IPS-NIHi7 (cell line): ENCODE results near the gene SLC7A6OS.

Source experiments
- DNase-seq: peaks from one replicate; pipeline ENCODE4 v3.0.0; 2012; ENCODE audit warnings: mixed read lengths; ENCODE audit errors: extremely low spot score

The SLC7A6OS gene

DNA sequence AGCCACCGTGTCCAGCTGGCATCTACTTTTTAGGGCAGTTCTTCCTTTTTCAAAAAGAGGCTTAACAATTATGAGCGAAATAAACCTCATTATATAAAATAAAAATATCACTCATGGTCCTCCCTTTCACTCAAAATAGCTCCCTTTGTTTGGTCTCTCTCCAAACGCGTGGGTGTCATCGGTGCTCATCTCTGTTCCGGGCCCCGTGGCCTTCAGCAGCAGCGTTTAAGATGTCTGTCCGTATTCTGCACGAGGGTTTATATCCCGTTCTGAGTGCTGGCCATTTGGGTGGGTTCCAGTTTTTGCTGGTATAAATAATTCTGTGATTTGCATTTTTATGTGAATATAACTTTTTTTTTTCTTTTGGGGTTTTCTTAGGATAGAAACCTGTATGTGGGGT, 33.5 kb upstream of the SLC7A6OS start:
- no peak for DNase-seq

DNA sequence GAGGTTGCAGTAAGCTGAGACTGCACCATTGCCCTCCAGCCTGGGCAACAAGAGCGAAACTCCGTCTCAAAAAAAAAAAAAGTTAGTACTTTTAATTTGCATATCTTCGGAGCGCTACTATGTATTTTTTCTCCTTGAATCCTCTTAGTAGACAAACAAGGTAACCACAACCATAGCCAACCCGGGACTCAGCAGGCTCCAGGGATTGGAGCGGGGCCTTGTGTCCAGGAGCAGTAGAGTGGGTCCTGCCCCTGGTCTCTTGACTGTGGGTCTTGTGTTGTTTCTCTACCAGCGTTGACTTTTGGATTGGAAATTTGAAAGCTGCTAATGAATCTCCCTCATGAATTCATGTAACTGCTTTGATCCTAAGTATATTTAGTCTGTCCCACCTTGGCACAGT, 32.4 kb upstream of the SLC7A6OS start:
- DNase-seq: no peak

DNA sequence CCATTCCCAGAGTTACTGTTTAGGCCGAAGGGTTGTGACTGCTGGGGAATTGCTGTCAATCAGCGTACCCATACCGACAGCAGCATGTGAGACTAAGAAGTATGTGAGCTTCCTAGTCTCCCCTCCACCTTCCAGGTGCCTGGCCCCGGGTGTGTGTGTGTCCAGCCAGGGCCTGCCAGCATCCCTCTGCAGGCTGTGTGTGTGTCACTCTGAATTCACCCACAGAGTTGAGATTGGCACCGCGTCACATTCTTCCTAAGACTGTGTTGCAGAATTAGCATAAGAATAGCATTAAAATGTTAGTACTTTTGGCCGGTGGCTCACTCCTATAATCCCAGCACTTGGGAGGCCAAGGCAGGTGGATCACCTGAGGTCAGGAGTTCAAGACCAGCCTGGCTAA, 31.9 kb upstream of the SLC7A6OS start:
- no peak for DNase-seq

DNA sequence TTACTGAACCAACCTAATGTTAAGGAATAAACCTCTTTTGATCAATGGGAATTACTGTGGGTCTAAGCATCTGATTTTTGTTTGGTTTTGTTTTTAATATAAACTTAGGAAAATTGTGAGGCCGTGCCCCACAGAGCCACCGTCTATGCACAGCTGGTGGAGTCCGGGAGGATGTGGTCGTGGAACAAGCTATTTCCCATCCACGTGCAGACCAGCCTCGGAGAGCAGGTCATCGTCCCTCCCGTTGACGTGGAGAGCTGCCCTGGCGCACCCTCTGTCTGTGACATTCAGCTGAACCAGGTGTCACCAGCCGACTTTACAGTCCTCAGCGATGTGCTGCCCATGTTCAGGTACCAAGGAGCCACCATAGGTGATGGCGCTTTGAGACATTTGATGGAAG, 28.5 kb upstream of the SLC7A6OS start:
- DNase-seq: no peak

DNA sequence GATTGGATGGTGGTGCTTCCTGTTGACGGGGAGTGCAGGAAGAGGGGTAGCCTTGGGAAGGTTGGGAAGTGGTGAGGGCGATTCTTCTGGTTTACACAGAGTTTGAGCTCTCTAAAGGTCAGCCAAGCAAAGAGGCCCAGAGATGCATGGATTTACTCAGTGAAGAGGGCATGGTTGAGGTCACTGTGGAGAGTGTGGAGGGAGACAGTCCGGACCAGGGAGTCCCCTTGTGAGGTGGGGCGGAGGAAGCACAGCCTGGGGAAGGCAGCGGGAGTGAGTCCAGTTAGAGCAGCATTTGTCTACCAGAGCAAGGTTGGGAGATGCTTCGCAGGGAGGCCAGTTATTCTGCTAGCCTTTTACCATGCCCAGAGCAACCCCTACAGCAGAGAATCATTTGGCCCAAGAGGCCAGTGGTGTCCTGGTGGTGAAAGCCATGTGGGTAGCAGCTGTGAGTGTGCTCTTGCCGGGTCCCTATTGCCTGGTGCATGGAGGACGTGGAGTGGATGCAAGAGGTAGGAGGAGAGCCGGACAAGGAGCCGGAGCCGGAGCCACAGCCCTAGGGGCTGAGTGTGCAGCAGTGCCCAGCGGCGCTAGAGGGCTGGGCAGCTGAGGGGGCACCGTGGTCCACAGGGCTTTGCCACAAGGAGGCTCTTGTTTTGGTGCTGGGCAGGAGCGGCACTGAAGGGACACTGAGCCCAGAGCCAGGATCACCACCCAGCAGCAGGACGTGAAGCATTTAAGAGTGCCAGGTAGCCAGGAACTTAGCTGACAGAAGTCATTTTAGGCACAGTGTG, 27.8 kb upstream of the SLC7A6OS start:
- no peak for DNase-seq

DNA sequence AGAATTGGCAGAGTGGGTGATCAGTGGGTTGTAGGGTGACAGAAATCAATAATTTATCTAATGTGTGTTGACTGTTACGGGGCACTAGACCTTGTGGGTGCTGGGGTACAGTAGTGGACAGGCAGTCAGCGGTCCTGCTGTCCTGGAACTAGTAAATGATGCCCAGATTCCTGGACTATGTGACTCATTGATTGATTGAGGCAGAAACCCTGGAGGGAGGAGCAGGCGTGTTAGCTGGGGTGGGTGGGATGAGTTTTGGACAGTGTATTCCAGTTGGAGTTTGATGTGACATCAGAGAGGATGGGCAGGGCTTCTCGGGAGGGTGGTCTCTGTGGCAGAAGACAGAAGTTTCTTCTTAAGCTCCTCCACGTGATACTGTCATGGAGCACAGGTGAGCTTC, 24.4 kb upstream of the SLC7A6OS start:
- DNase-seq: no peak

DNA sequence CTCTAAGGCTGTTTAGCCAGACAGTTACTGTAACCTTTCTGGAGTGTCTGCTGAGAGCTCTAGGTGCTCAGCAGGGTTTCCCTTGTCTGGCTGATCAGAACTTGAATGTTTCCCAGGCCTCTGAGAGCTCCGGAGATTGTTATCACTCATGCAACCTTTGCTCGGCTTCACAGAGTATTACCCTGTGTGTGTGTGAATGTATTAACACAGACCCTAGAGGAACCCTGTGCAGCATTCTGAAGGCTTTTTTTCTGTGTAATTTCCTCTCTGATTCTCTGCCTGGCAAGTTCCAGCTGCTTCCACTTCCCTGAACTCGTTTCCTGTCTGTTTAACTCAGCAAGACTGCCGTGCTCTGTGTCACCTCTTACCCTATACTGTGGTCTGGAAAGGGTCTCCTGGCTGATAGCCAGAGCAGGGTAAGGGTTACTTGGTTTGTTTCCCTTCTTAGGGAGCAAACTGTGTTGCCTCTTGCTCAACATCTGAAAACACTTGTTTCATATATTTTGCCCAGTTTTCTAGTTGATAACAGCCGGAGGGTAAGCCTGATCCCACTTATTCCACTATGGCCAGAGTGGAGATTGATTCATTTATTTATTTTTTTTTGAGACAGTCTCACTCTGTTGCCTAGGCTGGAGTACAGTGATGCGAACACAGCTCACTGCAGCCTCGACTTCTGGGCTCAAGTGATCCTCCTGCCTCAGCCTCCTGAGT, 21.8 kb upstream of the SLC7A6OS start:
- no peak for DNase-seq

DNA sequence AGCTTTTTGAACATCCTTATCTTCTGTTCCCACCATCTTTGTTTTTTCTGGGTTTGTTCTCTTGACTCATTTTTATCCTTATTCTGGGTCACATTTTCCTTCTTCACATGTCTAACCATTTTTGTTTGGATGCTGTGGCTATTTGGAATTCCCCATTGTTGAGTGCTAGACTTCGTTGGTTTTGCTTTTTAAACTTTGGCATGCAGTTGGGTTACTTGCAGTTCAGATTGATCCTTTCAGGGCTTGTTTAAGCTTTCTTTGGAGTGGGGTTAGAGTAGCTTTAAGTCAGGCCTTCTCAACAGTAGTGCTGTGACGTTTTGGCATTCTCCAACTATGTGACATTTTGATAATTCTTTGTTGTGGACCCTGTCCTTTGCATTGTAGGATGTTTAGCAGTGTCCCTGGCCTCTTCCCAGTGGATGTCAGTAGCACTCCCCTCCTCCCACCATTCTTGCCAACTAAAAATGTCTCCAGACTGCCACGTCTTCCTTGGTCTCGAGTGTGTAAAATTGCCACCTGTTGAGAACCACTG, 21.2 kb upstream of the SLC7A6OS start:
- no peak for DNase-seq

DNA sequence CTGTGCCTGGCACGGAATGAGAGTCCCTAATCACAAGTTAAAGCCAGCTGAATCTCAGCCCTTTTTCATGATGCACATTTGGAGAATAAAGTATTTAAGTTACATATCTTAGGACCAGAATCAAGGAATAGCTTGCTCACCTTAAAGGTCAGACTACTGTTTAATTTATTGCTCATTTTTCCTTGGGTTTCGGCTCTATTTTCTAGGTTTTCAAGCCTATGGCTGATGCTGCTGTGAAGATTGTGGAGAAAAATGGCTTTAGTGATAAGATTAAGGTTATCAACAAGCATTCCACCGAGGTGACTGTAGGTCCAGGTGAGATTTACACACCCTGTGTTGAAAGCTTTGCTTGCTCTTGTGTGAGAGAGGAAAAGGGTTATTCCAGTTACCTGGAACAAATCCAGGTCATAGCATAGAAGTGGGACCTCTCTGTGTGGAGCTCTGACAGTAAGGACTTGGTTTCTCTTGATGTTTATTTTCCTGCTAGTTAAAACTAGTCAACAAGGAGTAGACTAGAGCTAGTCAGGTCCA, 18.2 kb upstream of the SLC7A6OS start:
- DNase-seq: no peak

DNA sequence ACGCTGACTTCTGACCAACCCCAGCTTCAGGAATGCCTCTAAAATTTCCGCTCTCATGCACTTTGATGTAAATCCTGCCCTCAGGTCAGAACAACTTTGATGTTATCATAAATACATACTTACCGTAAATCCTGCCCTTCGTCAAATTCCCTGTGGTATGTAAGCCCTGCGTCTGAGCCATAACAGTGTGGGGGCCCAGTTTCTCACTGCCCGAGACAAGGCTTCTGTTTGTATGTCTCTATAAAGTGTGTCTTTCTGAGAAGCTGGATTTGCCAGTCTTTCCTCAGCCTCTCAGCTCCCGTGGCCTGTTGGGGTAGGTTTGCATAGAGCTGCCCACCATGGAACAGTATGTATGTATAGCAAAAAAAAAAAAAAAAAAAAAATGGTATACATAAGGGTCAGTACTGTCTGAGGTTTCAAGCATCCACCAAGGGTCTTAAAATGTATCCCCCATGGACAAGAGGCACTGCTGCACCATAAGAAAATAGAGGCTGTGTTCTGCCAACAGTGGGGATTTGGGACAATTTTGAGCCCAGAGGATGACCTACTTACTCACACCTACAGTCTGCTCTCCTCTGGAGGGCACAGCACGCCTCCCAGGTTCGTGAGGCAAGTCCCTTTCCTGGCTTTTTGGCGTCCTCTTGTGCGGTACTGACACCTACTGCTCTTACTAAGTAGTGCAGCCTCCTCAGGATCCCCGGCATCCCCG, 17.6 kb upstream of the SLC7A6OS start:
- peak; percentile 96 for DNase-seq

DNA sequence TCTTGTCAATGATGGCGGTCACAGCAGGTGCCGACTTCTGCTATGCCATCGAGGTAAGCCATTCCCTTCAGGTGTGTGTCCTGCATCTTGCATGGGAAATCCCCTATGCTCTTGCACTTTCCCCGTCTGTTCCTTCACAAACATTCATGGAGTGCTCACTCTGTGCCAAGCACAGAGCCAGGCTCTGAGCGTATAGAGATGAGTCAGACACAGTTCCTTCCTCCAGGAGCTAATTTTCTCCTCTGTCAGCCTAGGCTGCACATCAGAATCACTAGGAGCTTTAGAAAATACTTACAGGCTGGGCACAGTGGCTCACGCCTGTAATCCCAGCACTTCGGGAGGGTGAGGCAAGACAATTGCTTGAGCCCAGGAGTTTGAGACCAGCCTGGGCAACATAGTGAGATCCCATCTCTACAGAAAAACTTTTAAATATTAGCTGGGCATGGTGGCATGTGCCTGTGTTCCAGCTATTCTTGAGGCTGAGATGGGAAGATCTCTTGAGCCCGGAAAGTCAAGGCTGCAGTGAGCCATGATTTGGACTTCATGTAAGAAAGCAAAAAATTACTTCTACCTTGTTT, 14.1 kb upstream of the SLC7A6OS start:
- no peak for DNase-seq

DNA sequence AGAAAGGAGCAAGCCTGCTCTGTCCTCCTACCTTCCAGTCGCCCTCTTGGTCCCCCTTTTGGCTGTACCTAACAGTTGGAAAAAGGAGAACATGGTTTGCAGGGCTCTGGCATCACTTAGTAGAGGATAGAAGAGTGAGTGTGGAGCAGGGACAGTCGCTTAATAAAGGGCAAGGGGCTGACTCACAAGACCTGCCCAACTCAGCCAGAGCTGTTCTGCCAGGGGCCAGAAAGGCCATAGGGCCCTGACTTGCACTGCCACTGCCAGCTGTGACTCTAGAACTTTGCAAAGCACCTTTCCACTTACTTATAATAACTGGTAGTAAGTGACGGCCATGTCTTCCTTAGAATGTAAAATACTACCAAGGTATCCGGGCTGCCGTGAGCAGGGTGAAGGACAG, 13.6 kb upstream of the SLC7A6OS start:
- DNase-seq: no peak

DNA sequence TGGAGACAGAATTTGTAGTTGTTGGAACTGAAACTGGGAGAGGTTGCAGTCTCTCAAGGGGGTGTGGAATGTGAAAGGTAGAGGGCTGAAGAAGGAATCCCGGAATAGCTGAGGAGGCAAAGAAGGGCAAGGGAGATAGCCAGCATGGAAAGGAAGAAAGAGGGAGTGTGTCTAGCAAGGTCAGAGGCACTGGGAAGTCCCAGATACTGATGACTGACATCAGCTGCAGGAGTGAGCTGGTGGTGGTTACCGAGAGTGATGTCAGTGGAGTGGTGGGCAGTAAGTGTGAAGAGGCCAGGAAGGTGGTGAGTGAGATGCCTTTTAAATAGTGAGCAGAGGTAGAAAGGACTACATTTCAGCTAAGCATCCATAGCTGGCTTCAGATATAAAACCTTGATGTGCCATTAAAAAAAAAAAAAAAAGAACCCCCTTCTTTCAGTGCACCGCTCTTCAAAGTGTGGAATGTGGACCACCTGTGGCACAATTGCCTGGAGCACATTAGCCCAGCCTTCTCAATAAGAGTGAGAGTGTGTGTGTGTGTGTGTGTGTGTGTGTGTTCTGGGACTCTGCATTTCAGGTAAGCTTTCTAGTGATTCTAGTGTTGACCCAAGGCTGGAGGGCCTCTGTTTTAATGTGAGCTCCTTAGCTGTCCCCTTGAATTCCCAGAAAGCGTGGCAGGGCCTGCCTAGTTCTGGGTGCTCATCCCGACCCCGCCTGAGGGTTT, 8.6 kb upstream of the SLC7A6OS start:
- no peak for DNase-seq

DNA sequence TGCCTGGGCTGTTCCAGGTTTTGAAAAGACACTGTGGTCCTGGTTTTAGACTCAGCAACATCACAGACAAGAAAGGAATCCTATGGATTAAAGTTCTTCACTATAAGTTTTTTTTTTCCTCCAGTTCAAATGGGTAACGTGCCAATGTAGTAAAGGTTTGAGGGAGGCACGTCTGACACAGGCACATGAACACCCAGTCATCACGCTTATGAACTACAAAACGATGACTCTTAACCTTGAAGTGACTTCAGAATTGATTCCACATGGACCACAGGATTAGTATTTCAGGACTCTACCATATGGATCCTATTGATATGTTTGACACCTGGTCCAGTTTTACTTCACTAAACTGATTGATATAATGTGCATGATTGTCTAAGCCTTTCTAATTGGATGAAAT, 2.4 kb upstream of the SLC7A6OS start:
- DNase-seq: no peak

DNA sequence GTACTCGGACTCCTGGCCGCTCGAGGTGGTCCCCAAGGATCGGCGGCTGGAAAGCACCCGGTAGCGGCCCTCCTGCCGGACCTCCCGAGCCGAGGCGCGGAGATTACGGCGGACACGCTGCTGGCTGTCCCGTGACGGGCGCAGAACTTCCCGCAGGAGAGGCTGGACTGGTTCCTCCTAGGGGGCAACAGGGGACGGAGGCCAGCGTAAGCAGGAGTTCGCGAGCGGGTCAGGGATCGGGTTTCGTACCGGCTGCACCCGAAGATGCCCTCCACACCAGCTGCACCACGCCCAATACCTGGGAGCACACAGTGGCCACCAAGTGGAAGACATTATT, 341 bp downstream of the SLC7A6OS start:
- peak; percentile 74 for DNase-seq

DNA sequence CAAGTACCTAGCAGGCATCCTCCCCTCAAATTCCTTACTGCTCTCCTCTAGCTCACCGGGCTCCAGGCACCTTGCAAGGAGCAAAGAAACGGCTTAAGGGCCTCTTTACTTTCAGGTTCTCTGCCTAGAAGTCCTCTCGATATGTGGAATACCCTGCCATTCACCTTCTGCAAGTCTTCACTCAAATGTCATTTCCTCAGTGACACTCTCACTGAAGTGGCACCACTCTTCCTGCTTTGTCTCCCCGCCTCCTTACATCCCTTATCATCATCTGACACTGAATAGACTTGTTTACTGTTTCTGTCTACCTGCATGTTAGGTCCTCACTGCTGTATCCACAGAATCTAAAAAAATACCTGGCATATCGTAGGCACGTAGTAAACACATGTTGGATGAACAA, 947 bp downstream of the SLC7A6OS start:
- DNase-seq: no peak

DNA sequence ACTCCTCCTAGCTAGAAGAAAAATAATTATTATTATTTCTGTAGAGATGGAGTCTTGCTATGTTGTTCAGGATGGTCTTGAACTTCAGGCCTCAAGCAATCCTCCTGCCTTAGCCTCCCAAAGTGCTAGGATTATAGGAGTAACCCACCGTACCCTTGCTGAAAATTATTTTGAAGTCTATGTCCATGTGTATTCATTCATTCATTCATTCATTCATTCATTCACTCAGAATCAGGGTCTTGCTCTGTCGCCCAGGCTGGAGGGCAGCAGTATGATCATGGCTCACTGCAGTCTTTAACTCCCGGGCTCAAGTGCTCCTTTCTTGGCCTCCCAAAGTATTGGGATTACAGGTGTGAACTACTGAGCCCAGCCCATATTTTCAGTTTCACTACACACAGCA, 4.1 kb downstream of the SLC7A6OS start:
- no peak for DNase-seq

DNA sequence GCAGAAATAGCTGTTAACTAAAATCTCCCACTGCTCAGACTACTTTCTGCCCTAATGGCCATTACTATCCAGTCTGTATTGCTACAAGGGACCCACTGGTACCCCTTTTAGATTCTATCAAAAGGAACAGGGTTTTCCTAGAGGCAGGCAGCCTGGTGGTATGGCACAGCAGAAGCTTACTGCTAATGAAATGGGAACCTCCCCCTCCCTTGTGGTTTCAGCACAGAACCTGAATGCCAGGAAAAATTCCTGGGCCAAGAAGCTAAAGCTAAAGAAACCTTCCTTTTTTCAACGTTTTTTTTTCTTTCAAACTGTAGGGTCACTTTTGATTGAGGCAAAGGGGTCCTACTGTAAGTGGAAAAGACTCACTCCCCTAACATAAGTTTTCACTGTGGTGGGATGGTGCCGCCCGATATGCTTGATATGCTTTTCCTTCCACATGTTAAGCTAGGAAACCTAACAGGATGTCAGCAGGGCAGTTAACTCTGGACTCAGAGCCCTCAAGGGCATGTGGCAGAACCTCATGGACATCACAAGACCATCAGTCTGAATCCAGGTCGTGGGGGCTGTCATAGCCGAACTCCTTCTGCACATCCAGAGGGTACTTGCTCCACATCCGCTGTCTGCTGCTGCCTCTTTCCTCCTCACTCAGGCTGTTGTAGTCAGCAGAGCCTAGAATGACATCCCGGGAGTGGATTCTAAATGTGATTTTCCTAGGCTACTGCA, 9.8 kb downstream of the SLC7A6OS start:
- DNase-seq: no peak

DNA sequence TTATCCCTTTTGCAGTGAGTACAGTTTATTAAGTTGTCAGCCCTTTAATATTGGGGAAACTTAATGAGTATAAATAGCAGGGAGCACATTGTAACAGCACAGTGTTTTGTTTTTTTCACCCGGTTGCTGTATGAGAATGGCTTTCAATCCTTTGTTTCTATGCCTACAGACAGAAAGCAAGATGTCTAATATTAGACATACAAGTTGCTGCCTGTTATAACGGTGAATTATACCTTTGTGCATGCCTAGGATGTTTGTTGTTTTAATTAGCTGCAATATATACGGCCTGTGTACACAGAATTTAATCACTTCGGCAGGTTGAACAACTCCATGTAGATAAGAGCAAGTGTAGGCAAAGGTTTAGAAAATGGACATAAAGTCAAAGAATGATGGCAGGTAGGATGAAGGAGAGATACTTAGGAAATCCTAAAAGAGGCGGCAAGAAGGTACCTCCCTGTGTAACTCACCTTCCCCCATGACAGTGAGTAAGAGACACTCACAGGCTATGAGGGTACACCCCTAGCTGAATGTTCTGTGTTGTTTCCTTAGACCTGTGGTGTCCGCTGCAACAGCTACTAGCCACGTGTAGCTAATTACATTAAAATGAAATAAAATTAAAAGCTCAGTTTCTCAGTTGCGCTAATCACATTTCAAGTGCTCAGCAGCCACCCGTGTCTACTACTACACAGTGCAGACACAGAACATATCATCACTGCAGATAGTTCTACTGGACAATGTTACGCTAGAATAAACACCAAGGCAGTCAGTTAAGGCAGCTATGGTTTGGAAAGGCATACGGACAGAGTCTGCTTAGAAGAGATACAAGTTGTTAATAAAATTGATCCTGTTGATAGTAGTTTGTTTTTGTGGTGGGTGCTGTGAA, 10.9 kb downstream of the SLC7A6OS start:
- DNase-seq: no peak
